Transverse colon (tissue), 4 donors: ENCODE results near the gene KIR2DL1. TPM values are rescaled to one million over a fixed set of nuclear protein-coding genes. Genes with fewer than 3 reads are reported as not detected.
"Not testable (repeated sequence)": the region's sequence is repeated elsewhere in the genome, so short reads cannot be mapped to it uniquely, and the experiment has no call there.

Experiments used
- DNase-seq: peaks from one replicate; pipeline ENCODE4 v3.0.0-alpha.2; 2019
- H3K27ac ChIP-seq, 4 donors: fragments of 200-600 bp; sonication (generic); 2 replicates each; pipeline ENCODE4 v1.5.1; 2016 to 2018; ENCODE audit warnings: inconsistent platforms in 4 of 4
- H3K27me3 ChIP-seq: fragments of 200-600 bp; sonication (generic); 2 replicates; pipeline ENCODE4 v1.5.1; 2017; ENCODE audit warnings: inconsistent platforms
- H3K36me3 ChIP-seq, 4 donors: fragments of 200-600 bp; sonication (generic); 2 replicates each; pipeline ENCODE4 v1.5.1; 2017 to 2019; ENCODE audit warnings: inconsistent platforms in 4 of 4
- H3K4me1 ChIP-seq, 4 donors: fragments of 200-600 bp; sonication (generic); 2 replicates each; pipeline ENCODE4 v1.5.1; 2017 to 2020; ENCODE audit warnings: inconsistent platforms in 4 of 4
- H3K4me3 ChIP-seq, 4 donors: fragments of 200-600 bp; sonication (generic); 1 replicate in 1 of 4; 2 replicates in 3 of 4; pipeline versions ENCODE4 v1.5.1 to v1.6.1; 2017 to 2019; ENCODE audit warnings: inconsistent platforms in 4 of 4
- H3K9me3 ChIP-seq, 2 donors: fragments of 200-600 bp; sonication (generic); 2 replicates each; pipeline ENCODE4 v1.5.1; 2017 to 2019; ENCODE audit warnings: inconsistent platforms in 2 of 2
- WGBS, 2 donors: methylation state at CpG; one replicate each; pipeline ENCODE4 v1.1.5; 2018; ENCODE audit warnings: low coverage in 1 of 2; 5-methylcytosine and 5-hydroxymethylcytosine counted together
- in situ Hi-C, 4 donors: fragments of 200-750 bp; cut with MboI; loops; one replicate each; pipeline versions ENCODE4 v1.15.0 to v1.15.1; 2017; ENCODE audit warnings: low sequenced_read_pairs in 3 of 4, low pct_ligation_motif_present in 1 of 4, low pct_unique_long_range_greater_than_20kb in 1 of 4
- intact Hi-C: fragments of 100-400 bp; cut with DNase I; formaldehyde crosslinking; loops from one replicate; pipeline ENCODE4 v1.15.1; 2023; ENCODE audit warnings: low total_unique reads
- total RNA-seq, 4 donors: library from RNA; depleted of rRNA; stranded (reverse); fragments of >200 nt; gene quantifications; one replicate each; pipeline ENCODE4 v1.1.0, GENCODE V29; 2016

Gene KIR2DL1
- total RNA-seq, 4 donors from 2014 or later = not detected

DNA sequence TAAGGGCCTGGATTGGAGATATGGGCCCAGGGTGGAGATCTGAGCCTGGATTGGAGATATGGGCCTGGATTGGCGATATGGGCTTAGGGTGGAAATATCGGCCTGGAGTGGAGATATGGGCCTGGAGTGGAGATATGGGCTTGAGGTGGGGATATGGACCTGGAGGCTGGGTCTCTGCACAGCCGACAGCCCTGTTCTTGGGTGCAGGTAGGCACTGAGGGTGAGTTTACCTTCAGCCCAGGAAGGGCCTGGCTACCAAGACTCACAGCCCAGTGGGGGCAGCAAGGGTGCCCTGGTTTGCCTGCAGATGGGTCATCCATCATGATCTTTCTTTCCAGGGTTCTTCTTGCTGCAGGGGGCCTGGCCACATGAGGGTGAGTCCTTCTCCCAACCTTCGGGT, 918 bp downstream of the KIR2DL1 start:
- H3K27me3 ChIP-seq, H3K27ac ChIP-seq, H3K4me1 ChIP-seq, H3K36me3 ChIP-seq, DNase-seq, in situ Hi-C loops, H3K9me3 ChIP-seq, intact Hi-C loops, H3K4me3 ChIP-seq: not testable (repeated sequence)
- whole genome bisulfite sequencing, 2 donors = 81% methylated on average over 3 to 4 of the region's 4 CpGs

DNA sequence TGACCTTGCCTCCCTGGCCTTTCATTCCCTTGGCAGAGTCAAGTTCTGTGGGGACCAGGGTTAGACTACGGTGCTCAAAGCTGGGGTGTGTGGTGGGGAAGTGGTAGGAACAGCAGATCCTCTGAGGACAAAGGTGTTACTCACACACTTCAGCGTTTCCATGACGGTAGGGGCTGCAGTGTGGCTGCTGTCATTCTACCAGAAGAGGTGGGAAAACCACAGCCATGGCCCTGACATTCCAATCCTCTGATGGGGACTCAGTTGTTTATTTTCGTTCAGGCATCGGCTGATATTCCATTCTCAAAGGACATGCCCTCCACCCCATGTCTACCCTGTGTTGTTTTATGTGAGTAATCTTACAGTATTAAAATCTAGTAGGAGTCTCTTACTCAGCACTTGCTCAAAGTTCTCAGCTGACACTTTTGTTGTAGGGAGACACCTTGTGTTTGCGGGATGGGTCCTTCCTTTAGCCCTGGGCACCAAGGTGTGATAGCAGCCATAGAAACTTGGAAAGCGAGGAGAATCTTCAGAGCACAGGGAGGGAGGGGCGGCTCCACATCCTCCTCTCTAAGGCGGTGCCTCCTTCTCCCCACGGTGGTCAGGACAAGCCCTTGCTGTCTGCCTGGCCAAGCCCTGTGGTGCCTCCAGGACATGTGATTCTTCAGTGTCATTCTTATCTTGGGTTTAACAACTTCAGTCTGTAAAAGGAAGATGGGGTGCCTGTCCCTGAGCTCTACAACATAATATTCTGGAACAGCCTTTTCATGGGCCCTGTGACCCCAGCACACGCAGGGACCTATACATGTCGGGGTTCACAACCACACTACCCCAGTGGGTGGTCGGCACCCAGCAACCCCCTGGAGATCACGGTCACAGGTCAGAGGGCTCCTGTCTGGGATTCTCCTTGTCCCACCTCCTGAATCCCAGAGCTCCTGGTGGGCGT, 1.7 kb downstream of the KIR2DL1 start:
- in situ Hi-C loops, H3K27ac ChIP-seq, intact Hi-C loops, H3K4me1 ChIP-seq, H3K36me3 ChIP-seq, H3K9me3 ChIP-seq, DNase-seq, H3K4me3 ChIP-seq, H3K27me3 ChIP-seq: not testable (repeated sequence)
- 79 to 84% methylated on average over 4 to 14 of the region's 15 CpGs for whole genome bisulfite sequencing, 2 donors

DNA sequence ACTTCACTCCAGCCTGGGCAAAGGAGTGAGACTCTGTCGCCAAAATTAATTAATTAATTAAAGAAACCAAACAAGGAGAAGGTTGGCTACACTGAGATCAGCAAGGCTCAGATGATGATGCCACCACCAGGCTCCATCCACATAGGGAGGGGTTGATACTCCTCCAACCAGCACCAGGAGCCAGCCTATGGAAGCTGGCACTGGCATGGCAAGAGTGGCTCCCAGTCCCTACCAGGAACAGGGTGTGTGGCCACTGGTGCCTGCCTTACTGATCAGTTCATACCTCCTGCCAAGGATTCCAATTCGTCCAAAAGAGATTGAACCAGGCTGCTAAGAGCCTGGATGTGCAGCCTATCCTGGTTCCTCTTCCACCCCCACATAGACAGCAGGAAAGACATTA, 3.1 kb downstream of the KIR2DL1 start:
- H3K36me3 ChIP-seq, H3K4me1 ChIP-seq, intact Hi-C loops, DNase-seq, H3K9me3 ChIP-seq, H3K27ac ChIP-seq, H3K27me3 ChIP-seq, in situ Hi-C loops, H3K4me3 ChIP-seq: not testable (repeated sequence)
- WGBS, 2 donors = 52 to 63% methylated on average over 1 to 2 of the region's 2 CpGs

DNA sequence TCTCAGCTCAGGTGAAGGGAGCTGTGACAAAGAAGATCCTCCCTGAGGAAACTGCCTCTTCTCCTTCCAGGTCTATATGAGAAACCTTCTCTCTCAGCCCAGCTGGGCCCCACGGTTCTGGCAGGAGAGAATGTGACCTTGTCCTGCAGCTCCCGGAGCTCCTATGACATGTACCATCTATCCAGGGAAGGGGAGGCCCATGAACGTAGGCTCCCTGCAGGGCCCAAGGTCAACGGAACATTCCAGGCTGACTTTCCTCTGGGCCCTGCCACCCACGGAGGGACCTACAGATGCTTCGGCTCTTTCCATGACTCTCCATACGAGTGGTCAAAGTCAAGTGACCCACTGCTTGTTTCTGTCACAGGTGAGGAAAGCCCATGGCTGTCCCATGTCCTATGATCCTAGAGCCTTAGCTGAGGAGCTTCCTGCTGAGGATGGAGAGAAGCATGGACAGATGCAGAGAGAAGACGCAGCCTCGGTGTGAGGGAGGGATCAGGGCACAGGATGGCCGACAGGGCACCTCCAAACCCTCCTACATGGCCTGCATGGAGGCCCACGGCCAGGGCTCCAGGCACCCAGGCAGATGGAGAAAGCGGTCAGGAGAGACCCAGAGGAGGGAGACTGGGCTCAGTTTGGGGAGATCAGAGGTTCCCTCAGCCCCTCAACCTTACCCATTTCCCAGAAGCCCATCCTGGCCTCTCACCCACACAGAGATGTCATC, 5.7 kb downstream of the KIR2DL1 start:
- H3K36me3 ChIP-seq, DNase-seq, H3K4me1 ChIP-seq, H3K9me3 ChIP-seq, intact Hi-C loops, H3K27me3 ChIP-seq, in situ Hi-C loops, H3K4me3 ChIP-seq, H3K27ac ChIP-seq: not testable (repeated sequence)
- WGBS, 2 donors = 76 to 86% methylated on average over 4 to 12 of the region's 12 CpGs

DNA sequence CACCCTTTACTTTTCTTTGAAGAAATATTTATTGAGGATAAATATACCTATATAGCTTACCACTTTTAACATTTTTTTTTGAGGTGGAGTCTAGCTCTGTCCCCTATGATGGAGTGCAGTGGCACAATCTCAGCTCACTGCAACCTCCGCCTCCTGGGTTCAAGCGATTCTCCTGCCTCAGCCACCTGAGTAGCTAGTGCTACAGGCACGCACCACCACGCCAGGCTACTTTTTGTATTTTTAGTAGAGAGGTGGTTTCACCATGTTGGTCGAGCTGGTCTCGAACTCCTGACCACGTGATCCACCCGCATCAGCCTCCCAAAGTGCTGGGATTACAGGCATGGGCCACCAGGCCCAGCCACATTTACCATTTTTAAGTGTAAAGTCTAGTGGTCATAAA, 6.2 kb downstream of the KIR2DL1 start:
- intact Hi-C loops, H3K27ac ChIP-seq, H3K27me3 ChIP-seq, in situ Hi-C loops, H3K4me1 ChIP-seq, H3K9me3 ChIP-seq, H3K4me3 ChIP-seq, H3K36me3 ChIP-seq, DNase-seq: not testable (repeated sequence)
- WGBS, 2 donors = 75 to 80% methylated on average over 4 to 8 of the region's 8 CpGs

DNA sequence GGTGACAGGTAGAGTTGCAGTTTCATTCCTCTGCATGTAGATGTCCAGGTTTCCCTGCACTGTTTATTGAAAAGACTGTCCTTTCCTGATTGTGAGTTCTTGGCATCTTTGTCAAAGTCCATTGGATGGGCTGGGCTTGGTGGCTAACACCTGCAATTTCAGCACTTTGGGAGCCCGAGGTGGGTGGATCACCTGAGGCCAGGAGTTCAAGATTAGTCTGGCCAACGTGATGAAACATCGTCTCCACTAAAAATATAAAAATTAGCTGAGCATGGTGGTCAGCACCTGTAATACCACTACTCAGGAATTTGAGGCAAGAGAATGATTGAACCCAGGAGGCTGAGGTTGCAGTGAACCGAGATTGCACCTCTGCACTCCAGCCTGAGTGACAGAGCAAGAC, 8.3 kb downstream of the KIR2DL1 start:
- DNase-seq, H3K36me3 ChIP-seq, H3K27ac ChIP-seq, intact Hi-C loops, H3K27me3 ChIP-seq, H3K9me3 ChIP-seq, H3K4me1 ChIP-seq, in situ Hi-C loops, H3K4me3 ChIP-seq: not testable (repeated sequence)
- WGBS, 2 donors = 33 to 69% methylated on average over 1 to 4 of the region's 4 CpGs

DNA sequence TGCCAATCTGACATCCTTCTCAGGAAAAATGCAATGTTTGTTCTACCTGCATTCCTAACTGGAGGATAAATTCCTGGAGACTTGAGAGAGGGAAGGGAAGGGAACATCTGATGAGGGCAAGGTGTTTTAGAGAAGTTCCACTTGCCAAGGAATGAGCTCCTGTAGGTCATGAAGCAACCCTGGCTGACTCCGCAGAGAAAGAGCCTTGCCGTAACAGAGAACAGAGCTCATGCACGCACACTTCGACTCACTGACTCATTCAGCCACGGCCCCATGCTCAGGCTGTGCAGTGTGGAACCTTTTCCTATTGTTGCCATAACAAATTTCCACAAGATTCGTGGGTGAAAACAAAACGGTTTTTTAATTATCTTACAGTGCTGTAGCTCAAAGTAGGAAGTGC, 9.3 kb downstream of the KIR2DL1 start:
- intact Hi-C loops, H3K27me3 ChIP-seq, H3K4me3 ChIP-seq, H3K4me1 ChIP-seq, H3K9me3 ChIP-seq, in situ Hi-C loops, H3K27ac ChIP-seq, H3K36me3 ChIP-seq, DNase-seq: not testable (repeated sequence)
- 73 to 75% methylated on average over 5 to 7 of the region's 7 CpGs for WGBS, 2 donors

DNA sequence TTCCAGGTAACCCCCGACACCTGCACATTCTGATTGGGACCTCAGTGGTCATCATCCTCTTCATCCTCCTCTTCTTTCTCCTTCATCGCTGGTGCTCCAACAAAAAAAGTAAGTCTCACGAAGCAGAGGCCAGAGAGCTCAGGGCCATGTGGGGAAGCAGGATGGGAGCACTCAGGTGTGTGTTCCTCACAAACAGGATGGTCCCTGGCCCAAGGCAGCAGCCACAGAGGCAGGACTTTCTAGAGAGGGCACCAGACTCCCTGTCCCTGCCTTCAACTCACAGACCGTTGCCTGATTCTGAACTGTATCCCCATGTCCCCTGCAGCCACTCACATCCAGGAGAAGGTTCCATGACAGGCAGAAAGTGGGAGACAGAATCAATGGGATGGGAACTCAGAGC, 13.3 kb downstream of the KIR2DL1 start:
- 73% methylated on average over 4 of the region's 4 CpGs; no CpG with 5 or more reads in 1 of the 2 donors for WGBS, 2 donors
- DNase-seq, H3K4me3 ChIP-seq, intact Hi-C loops, H3K27ac ChIP-seq, H3K27me3 ChIP-seq, H3K36me3 ChIP-seq, in situ Hi-C loops, H3K4me1 ChIP-seq, H3K9me3 ChIP-seq: not testable (repeated sequence)

DNA sequence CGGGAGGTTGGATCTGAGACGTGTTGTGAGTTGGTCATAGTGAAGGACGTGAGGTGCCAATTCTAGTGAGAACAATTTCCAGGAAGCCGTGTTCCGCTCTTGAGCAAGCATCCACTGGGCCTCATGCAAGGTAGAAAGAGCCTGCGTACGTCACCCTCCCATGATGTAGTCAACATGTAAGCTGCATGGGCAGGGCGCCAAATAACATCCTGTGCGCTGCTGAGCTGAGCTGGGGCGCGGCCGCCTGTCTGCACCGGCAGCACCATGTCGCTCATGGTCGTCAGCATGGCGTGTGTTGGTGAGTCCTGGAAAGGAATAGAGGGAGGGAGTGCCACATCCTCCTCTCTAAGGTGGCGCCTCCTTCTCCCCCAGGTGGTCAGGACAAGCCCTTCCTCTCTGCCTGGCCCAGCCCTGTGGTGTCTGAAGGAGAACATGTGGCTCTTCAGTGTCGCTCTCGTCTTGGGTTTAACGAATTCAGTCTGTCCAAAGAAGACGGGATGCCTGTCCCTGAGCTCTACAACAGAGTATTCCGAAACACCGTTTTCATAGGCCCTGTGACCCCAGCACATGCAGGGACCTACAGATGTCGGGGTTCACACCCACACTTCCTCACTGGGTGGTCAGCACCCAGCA, 16.6 kb downstream of the KIR2DL1 start:
- H3K36me3 ChIP-seq, H3K27ac ChIP-seq, H3K27me3 ChIP-seq, H3K4me3 ChIP-seq, DNase-seq, in situ Hi-C loops, intact Hi-C loops, H3K4me1 ChIP-seq, H3K9me3 ChIP-seq: not testable (repeated sequence)
- 60 to 89% methylated on average over 1 to 24 of the region's 24 CpGs for WGBS, 2 donors

DNA sequence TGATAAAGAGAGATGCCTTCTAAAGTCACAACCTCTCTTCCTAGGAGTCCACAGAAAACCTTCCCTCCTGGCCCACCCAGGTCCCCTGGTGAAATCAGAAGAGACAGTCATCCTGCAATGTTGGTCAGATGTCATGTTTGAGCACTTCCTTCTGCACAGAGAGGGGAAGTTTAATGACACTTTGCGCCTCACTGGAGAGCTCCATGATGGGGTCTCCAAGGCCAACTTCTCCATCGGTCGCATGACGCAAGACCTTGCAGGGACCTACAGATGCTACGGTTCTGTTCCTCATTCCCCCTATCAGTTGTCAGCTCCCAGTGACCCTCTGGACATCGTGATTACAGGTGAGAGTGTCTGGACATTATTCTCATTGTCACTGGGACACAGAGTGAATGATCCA, 18.6 kb downstream of the KIR2DL1 start:
- in situ Hi-C loops, DNase-seq, H3K9me3 ChIP-seq, H3K27me3 ChIP-seq, H3K4me1 ChIP-seq, intact Hi-C loops, H3K36me3 ChIP-seq, H3K27ac ChIP-seq, H3K4me3 ChIP-seq: not testable (repeated sequence)
- 82% methylated on average over 6 of the region's 6 CpGs; no CpG with 5 or more reads in 1 of the 2 donors for WGBS, 2 donors
